ENCODE data around the gene CLDN2.

DNA sequence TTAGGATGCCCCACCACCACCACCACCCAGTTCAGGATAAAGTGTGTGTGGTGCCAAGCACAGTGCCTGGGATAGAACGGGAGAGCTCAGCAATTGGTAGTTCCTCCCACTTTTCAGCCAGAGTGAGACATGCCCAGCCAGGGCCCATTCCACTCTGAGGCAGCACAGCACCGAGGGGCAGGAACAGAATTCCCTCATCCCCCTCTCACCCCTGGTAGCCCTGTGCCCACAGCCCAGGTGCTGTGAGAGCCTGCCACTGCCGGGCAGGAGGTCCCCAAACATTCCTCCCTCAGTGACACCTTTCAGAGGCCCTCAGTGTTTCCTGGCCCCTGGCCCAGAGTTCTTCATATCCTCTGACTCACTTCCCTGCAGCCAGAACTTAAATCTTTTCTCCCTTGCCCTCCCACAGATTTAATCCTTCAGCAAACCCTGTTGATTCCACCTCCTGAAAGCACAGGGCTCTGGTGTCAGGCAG lies 25.2 kb upstream of the CLDN2 start:
- TF ChIP-seq, protein P1, sequence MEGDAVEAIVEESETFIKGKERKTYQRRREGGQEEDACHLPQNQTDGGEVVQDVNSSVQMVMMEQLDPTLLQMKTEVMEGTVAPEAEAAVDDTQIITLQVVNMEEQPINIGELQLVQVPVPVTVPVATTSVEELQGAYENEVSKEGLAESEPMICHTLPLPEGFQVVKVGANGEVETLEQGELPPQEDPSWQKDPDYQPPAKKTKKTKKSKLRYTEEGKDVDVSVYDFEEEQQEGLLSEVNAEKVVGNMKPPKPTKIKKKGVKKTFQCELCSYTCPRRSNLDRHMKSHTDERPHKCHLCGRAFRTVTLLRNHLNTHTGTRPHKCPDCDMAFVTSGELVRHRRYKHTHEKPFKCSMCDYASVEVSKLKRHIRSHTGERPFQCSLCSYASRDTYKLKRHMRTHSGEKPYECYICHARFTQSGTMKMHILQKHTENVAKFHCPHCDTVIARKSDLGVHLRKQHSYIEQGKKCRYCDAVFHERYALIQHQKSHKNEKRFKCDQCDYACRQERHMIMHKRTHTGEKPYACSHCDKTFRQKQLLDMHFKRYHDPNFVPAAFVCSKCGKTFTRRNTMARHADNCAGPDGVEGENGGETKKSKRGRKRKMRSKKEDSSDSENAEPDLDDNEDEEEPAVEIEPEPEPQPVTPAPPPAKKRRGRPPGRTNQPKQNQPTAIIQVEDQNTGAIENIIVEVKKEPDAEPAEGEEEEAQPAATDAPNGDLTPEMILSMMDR (IDR thresholded peaks at IDR 0.05) = no peak
- TF ChIP-seq POLR2A (IDR thresholded peaks at IDR 0.05) = no peak
